ENCODE measurements around the gene NUP37. TPM values are rescaled to one million over a fixed set of nuclear protein-coding genes. Genes with fewer than 3 reads are reported as not detected.
A peak's percentile ranks its signal among the peaks of the same experiment; 100 is the strongest.

NUP37 gene
- total and polyA plus RNA-seq, 2 experiments from 2014 or later, result 68.7 to 79.4 TPM

- TF ChIP-seq CREB1 (CRISPR knock-in tag; IDR thresholded peaks at IDR 0.05; ENCODE audit: low read depth) (no peak), ETS1 (IDR thresholded peaks at IDR 0.05) (no peak), CTCF (conservative IDR thresholded peaks at IDR 0.05; ENCODE audit: low read depth in 2 of 2) (no peak), JUNB (IDR thresholded peaks at IDR 0.05; ENCODE audit: unreplicated experiment) (no peak), ZNF331 (CRISPR knock-in tag; IDR thresholded peaks at IDR 0.05; ENCODE audit: low read depth) (no peak), NANOG (IDR thresholded peaks at IDR 0.05; ENCODE audit: borderline replicate concordance) (no peak), STAT1 (IDR thresholded peaks at IDR 0.05; ENCODE audit: unreplicated experiment) (no peak), ZNF114 (CRISPR knock-in tag; IDR thresholded peaks at IDR 0.05) (no peak), EZH2phosphoT487 (IDR thresholded peaks at IDR 0.05; ENCODE audit: unreplicated experiment) (no peak), REST (IDR thresholded peaks at IDR 0.05; ENCODE audit: unreplicated experiment) (no peak)
These were observed 56.8 kb downstream of the NUP37 start (continued) for GRCh38 chr12:102063069-102063468.

GRCh38 chr12:102062419-102062806 is 57.5 kb downstream of the NUP37 start:
- TF ChIP-seq ETS1 (IDR thresholded peaks at IDR 0.05), result no peak
- peaks cover 2% of the 10 kb centered on the region for H3K27me3 Mint-ChIP-seq (ENCODE audit: insufficient read depth, low read depth, poor library complexity)
- H2AFZ ChIP-seq, result peak overlapping the region; percentile 91
- peaks cover 5% of the 10 kb centered on the region; the same call in 1 of the 2 replicates for H3K4me1 ChIP-seq (ENCODE audit: insufficient read depth)
- no peaks in the 10 kb centered on the region for H3K79me2 ChIP-seq (replicated peaks; ENCODE audit: insufficient read depth)
- no peak overlapping the region for H3K27ac ChIP-seq (ENCODE audit: low read depth)
- peak overlapping the region; percentile 83 for H3K4me3 Mint-ChIP-seq
- no peaks in the 10 kb centered on the region for H3K9me3 Mint-ChIP-seq
- no peak for DNase-seq (ENCODE audit: low spot score)
- no peaks in the 10 kb centered on the region for H3K27me3 ChIP-seq (ENCODE audit: insufficient read depth)
- no peaks in the 10 kb centered on the region for H3K36me3 Mint-ChIP-seq (ENCODE audit: low read depth)
- no peak for ATAC-seq
- H3K9me2 ChIP-seq (ENCODE audit: insufficient read depth), result 0 out of 2 replicates have a peak, but pooled peaks cover 7% of the 10 kb centered on the region
- H3K36me3 ChIP-seq (ENCODE audit: insufficient read depth), result no peaks in the 10 kb centered on the region
- peak overlapping the region; percentile 68 for H3K4me3 ChIP-seq
- peak overlapping the region; percentile 5; the same call in 1 of the 2 replicates for H3K4me2 ChIP-seq
- no peak overlapping the region for H3K27ac Mint-ChIP-seq
- H3K4me1 Mint-ChIP-seq, result no peaks in the 10 kb centered on the region
- H3F3A ChIP-seq (replicated peaks; ENCODE audit: low read depth), result no peaks in the 10 kb centered on the region
- no peaks in the 10 kb centered on the region for H4K20me1 ChIP-seq (replicated peaks; ENCODE audit: insufficient read depth)
